K562 (cell line): ENCODE measurements around the gene OBSCN. TPM values are rescaled to one million over a fixed set of nuclear protein-coding genes. Genes with fewer than 3 reads are reported as not detected.

ENCODE experiments used
- ATAC-seq: fragments of 200-7000 bp; cut with Tn5 transposase; 3 replicates; pipeline ENCODE4 v1.9.1; 2020; ENCODE audit warnings: moderate library complexity
- BruUV-seq: library from RNA; stranded (reverse); fragments of 400-500 nt; replicated peaks from 2 replicates; lab custom pipeline; 2021; lab: Mats Ljungman, UMichigan
- CTCF ChIA-PET: fragments of 300-600 bp; formaldehyde crosslinking; extraction: SDS; loops from one replicate; lab custom pipeline; 2021; ENCODE audit warnings: low intra/inter-chr PET ratio; lab: Yijun Ruan, JAX
- POLR2A ChIA-PET: fragments of 300-600, 350-650 bp; sonication (Branson Sonifier 250); formaldehyde crosslinking; extraction: SDS; loops from one replicate; lab custom pipeline; 2021; ENCODE audit warnings: antibody characterized with exemption, inconsistent platforms; lab: Yijun Ruan, JAX
- DNase-seq, 4 experiments: peaks; one replicate each; pipeline versions ENCODE4 v3.0.0 to v3.0.0-alpha.2; 2011 to 2018; ENCODE audit warnings: low spot score in 3 of 4, mixed read lengths in 3 of 4; ENCODE audit errors: extremely low read depth in 1 of 4
- FAIRE-seq: peaks from 2 replicates; lab custom pipeline; 2011; peaks lifted over from hg19 to GRCh38; lab: Jason Lieb, UNC
- H2AFZ ChIP-seq: 2 replicates; pipeline ENCODE4 v1.6.0; 2011; ENCODE audit warnings: low read depth, low read length, control low read depth, inconsistent platforms
- H3K27ac ChIP-seq: fragments of 200-600 bp; 3 replicates; pipeline ENCODE4 v1.8.0; 2011; ENCODE audit warnings: low read depth, mild to moderate bottlenecking, control low read depth, inconsistent platforms, low read length, moderate library complexity, mixed read lengths; ENCODE audit errors: extremely low read depth
- H3K27me3 ChIP-seq, 2 experiments: fragments of 300-600 bp in 1 of 2; 2 replicates in 1 of 2; 3 replicates in 1 of 2; pipeline versions ENCODE4 v1.6.0 to v1.8.0; 2011; ENCODE audit warnings: inconsistent platforms in 2 of 2, low read length in 2 of 2, mild to moderate bottlenecking in 1 of 2, mixed read lengths in 1 of 2, moderate library complexity in 1 of 2; ENCODE audit not compliant: control insufficient read depth in 2 of 2, insufficient read depth in 2 of 2
- H3K36me3 ChIP-seq: fragments of 300-600 bp; 3 replicates; pipeline ENCODE4 v1.8.0; 2011; ENCODE audit warnings: mild to moderate bottlenecking, low read length, inconsistent platforms; ENCODE audit not compliant: control insufficient read depth, insufficient read depth
- H3K4me1 ChIP-seq, 2 experiments: fragments of 200-600 bp in 1 of 2; replicated peaks in 1 of 2; 2 replicates in 1 of 2; 3 replicates in 1 of 2; pipeline versions ENCODE4 v1.5.1 to v1.8.0; 2011; ENCODE audit warnings: inconsistent platforms in 2 of 2, low read length in 2 of 2, mild to moderate bottlenecking in 1 of 2, mixed read lengths in 1 of 2, moderate library complexity in 1 of 2; ENCODE audit not compliant: control insufficient read depth in 2 of 2, insufficient read depth in 2 of 2
- H3K4me2 ChIP-seq: 2 replicates; pipeline ENCODE4 v1.6.1; 2011; ENCODE audit warnings: low read length, control low read depth, inconsistent platforms, mixed read lengths; ENCODE audit not compliant: insufficient read depth
- H3K4me3 ChIP-seq: fragments of 200-600 bp; sonication (generic), shearing (Covaris generic); 2 replicates; pipeline ENCODE4 v1.5.1; 2016; ENCODE audit warnings: control low read depth, inconsistent platforms
- H3K79me2 ChIP-seq: fragments of 200-600 bp; 3 replicates; pipeline ENCODE4 v1.8.0; 2011; ENCODE audit warnings: low read length, inconsistent platforms; ENCODE audit not compliant: control insufficient read depth, insufficient read depth
- H3K9ac ChIP-seq, 2 experiments: 2 replicates each; pipeline versions ENCODE4 v1.6.0 to v1.6.1; 2011; ENCODE audit warnings: low read depth in 2 of 2, low read length in 2 of 2, control low read depth in 1 of 2, inconsistent platforms in 1 of 2, mild to moderate bottlenecking in 1 of 2, mixed read lengths in 1 of 2; ENCODE audit not compliant: insufficient read depth in 1 of 2
- H3K9me1 ChIP-seq: one replicate; pipeline ENCODE4 v1.6.0; 2011; ENCODE audit warnings: inconsistent platforms, mild to moderate bottlenecking, low read length, moderate library complexity; ENCODE audit not compliant: control insufficient read depth, insufficient read depth
- H3K9me3 ChIP-seq: replicated peaks from 2 replicates; pipeline ENCODE4 v1.5.1; 2011; ENCODE audit warnings: low read depth, low read length, inconsistent platforms; ENCODE audit not compliant: control insufficient read depth, insufficient read depth
- H4K20me1 ChIP-seq: replicated peaks from 2 replicates; pipeline ENCODE4 v1.6.1; 2011; ENCODE audit warnings: low read length, inconsistent platforms, mixed read lengths; ENCODE audit not compliant: control insufficient read depth, insufficient read depth
- FOSL1 ChIP-seq: fragments of 200-800 bp; sonication (Bioruptor generic); conservative IDR thresholded peaks from 2 replicates; pipeline ENCODE4 v1.6.1; 2016; ENCODE audit warnings: missing genetic modification characterization, missing compliant biosample characterization
- POLR2G ChIP-seq: fragments of 200-400 bp; formaldehyde crosslinking; IDR thresholded peaks from 2 replicates; pipeline ENCODE4 v1.6.1; 2017; ENCODE audit warnings: low read depth, mild to moderate bottlenecking, antibody characterized with exemption, low read length, moderate library complexity
- WGBS: fragments of 100-300 bp; shearing (Covaris generic); methylation state at CpG from one replicate; pipeline ENCODE4 v1.1.6; 2016; ENCODE audit warnings: low coverage, mixed read lengths; ENCODE audit not compliant: insufficient coverage; ENCODE audit errors: missing lambda C conversion rate; 5-methylcytosine and 5-hydroxymethylcytosine counted together
- in situ Hi-C: fragments of 300-500 bp; cut with MboI; formaldehyde crosslinking; loops from 4 replicates; pipeline ENCODE4 v1.15.0; 2018; ENCODE audit warnings: inconsistent platforms, mixed read lengths
- intact Hi-C: fragments of 100-400 bp; cut with micrococcal nuclease; formaldehyde crosslinking; loops from 2 replicates; pipeline ENCODE4 v1.14.2; 2022
- polyA plus RNA-seq, 8 experiments: library from polyadenylated mRNA; depleted of rRNA in 4 of 8; stranded (reverse) in 5 of 8; unstranded in 3 of 8; fragments of >200 nt; fragmentation: Nextera tagmentation in 2 of 8; fragmentation: Illumina TruSeq in 1 of 8; extraction: Ambion mirVana in 2 of 8; extraction: Trizol in 1 of 8; gene quantifications; 2 replicates each; pipeline versions ENCODE4 v1.2.1 to v1.2.3, GENCODE V29; 2011 to 2014; ENCODE audit warnings: inconsistent platforms in 1 of 8, missing spikeins in 1 of 8
- total RNA-seq, 7 experiments: library from RNA; depleted of rRNA in 6 of 7; stranded (reverse); fragments of >200 nt in 6 of 7; fragmentation: Illumina TruSeq in 2 of 7; extraction: Trizol in 2 of 7; gene quantifications; 2 replicates each; pipeline versions ENCODE4 v1.2.1 to v1.2.3, GENCODE V29; 2011 to 2021; ENCODE audit warnings: low replicate concordance in 1 of 7
- TF ChIP-seq, protein P1 (sequence below): sonication (generic); formaldehyde crosslinking; IDR thresholded peaks from 2 replicates; pipeline ENCODE4 v1.5.0; 2020; ENCODE audit warnings: missing genetic modification reagents

OBSCN gene
- total and polyA plus RNA-seq, 9 of the 15 experiments (the other 6 are each of a cell fraction or from before 2014, with no cell fraction given), result 0.18 to 19.7 (median 3.6) TPM

DNA sequence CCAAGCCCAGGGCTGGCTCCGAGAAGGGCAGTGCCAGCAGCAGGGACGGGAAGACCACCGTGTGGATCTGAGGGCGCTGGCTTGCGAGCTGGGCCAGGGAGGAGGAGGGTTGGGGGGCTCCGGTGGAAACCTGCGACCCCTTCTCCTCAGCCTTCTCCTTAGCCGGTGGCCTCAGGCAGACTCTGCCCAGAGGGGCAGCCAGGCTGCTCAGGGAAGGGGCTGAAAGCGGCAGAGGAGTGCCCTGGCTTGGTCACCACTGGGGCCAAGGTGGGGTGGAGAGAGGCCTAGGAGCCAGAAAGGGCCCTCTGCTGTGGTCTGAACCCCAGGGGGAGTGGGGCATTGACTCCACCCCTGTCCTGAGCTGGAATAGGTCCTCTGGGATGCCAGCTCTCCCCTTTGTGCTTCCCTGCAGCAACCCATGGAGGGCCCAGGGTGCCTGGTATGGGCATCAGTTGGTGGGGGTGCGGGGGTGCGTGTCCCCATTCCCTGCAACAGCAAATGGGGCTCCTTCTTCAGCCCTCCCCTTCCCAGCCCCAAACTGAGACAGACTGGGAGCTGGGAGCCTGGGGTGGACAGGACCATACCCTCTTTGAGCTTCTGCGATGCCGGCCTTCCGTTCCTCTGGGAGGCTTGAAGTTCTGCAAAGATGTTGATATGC is 48.7 kb upstream of the OBSCN start:
- ATAC-seq (no peak), FAIRE-seq (no peak), DNase-seq (no peak)
- no peak overlapping the region for H3K27ac ChIP-seq
- no peaks in the 10 kb centered on the region for H3K27me3 ChIP-seq
- 0 out of 2 replicates have a peak, but pooled peaks have one; percentile 8 for TF ChIP-seq POLR2G
- TF ChIP-seq, protein P1, sequence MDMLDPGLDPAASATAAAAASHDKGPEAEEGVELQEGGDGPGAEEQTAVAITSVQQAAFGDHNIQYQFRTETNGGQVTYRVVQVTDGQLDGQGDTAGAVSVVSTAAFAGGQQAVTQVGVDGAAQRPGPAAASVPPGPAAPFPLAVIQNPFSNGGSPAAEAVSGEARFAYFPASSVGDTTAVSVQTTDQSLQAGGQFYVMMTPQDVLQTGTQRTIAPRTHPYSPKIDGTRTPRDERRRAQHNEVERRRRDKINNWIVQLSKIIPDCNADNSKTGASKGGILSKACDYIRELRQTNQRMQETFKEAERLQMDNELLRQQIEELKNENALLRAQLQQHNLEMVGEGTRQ (CRISPR knock-in tag), result 0 out of 2 replicates have a peak, but pooled peaks have one; percentile 4
- TF ChIP-seq FOSL1, result no peak
- CTCF ChIA-PET, result no interaction called here
- POLR2A ChIA-PET, result interaction anchor here (0.6 to 1.7 kb wide), 5 partner anchors 10 to 333 kb away, joined by 3 to 8 read pairs (median 4); no protein-coding TSS in a partner anchor
- H4K20me1 ChIP-seq, result peaks cover 3% of the 10 kb centered on the region; the same call in 1 of the 2 replicates
- BruUV-seq, result no TSS peak
- no peak overlapping the region for H2AFZ ChIP-seq
- WGBS, result 56% methylated on average over 11 of the region's 14 CpGs
- intact Hi-C loops (no loop called here), in situ Hi-C loops (no loop called here)
- no peak overlapping the region for H3K4me2 ChIP-seq
- H3K9me1 ChIP-seq, result peaks cover 8% of the 10 kb centered on the region
- peaks cover 0 to 63% of the 10 kb centered on the region in 2 experiments; a peak in 3 of 5 replicates for H3K4me1 ChIP-seq
- no peaks in the 10 kb centered on the region for H3K9me3 ChIP-seq
- no peak overlapping the region for H3K4me3 ChIP-seq
- H3K9ac ChIP-seq, result no peak overlapping the region
- H3K36me3 ChIP-seq, result no peaks in the 10 kb centered on the region
- no peaks in the 10 kb centered on the region for H3K79me2 ChIP-seq
